LNCaP clone FGC (cell line): ENCODE measurements around the gene COL21A1.
"Not testable (repeated sequence)": the region's sequence is repeated elsewhere in the genome, so short reads cannot be mapped to it uniquely, and the experiment has no call there.

Experiments
- DNase-seq: peaks from one replicate; pipeline ENCODE4 v3.0.0-alpha.2; 2011; ENCODE audit warnings: low read depth
- H3K4me3 ChIP-seq: 2 replicates; pipeline ENCODE4 v1.5.1; 2011; ENCODE audit warnings: mild to moderate bottlenecking, low read depth, low read length, control low read depth
- CTCF ChIP-seq: IDR thresholded peaks from 2 replicates; pipeline ENCODE4 v1.5.1; 2012; ENCODE audit warnings: mild to moderate bottlenecking; ENCODE audit not compliant: control insufficient read depth, insufficient read depth; ENCODE audit errors: extremely low read depth

Gene COL21A1

GRCh38 chr6:56019973-56020372 lies 227.4 kb downstream of the COL21A1 start:
- DNase-seq: no peak
- no peak for TF ChIP-seq CTCF

GRCh38 chr6:56017198-56017597 lies 230.2 kb downstream of the COL21A1 start:
- DNase-seq: no peak
- no peak for TF ChIP-seq CTCF
- no peak overlapping the region for H3K4me3 ChIP-seq

More at GRCh38 chr6:56019973-56020372, 227.4 kb downstream of the COL21A1 start:
- H3K4me3 ChIP-seq: no peak overlapping the region

- not testable (repeated sequence) for DNase-seq, H3K4me3 ChIP-seq
Observed at GRCh38 chr6:56014039-56014438, 233.3 kb downstream of the COL21A1 start.

DNA sequence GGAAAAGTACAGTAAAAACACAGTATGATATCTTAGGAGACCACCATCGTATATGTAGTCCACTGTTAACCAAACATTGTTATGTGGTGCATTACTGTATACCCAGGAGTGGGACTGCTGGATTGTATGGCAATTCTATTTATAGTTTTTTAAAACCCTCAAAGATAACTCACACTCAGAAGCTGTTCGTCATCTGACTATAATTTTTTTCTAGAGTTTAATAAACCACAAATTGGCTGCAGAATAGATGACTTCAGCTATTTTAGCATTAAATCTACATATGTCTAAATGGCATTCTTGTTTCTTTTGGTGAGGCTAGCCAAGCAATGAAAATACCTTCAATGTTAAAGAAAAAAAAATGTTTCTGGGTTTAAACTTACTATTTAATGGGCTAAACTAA lies 237.7 kb downstream of the COL21A1 start:
- no peak for TF ChIP-seq CTCF
- no peak for DNase-seq
- no peak overlapping the region for H3K4me3 ChIP-seq
